Activated B cell treated with CpG ODN at 0.5 μM for 24 hours (primary cell): Measurements from ENCODE around the gene FLCN. TPM values are rescaled to one million over a fixed set of nuclear protein-coding genes. Genes with fewer than 3 reads are reported as not detected.
"Not testable (repeated sequence)": the region's sequence is repeated elsewhere in the genome, so short reads cannot be mapped to it uniquely, and the experiment has no call there.

ENCODE experiments used
- ATAC-seq: fragments of 200-7000 bp; cut with Tn5 transposase; one replicate; pipeline ENCODE4 v1.10.0; 2021; ENCODE audit warnings: low read depth, mild to moderate bottlenecking, moderate library complexity
- CTCF ChIA-PET: fragments of 350-600 bp; sonication (Branson Sonifier 250); formaldehyde crosslinking; loops from one replicate; lab custom pipeline; 2021; ENCODE audit warnings: antibody characterized with exemption; lab: Charles Lee
- POLR2A ChIA-PET: fragments of 350-600 bp; sonication (Branson Sonifier 250); formaldehyde crosslinking; loops from one replicate; lab custom pipeline; 2021; ENCODE audit warnings: antibody characterized with exemption; lab: Charles Lee
- DNase-seq: peaks from one replicate; pipeline ENCODE4 v3.0.0; 2022
- H3K27ac Mint-ChIP-seq: one replicate; pipeline ENCODE4 v1.8.0; 2020; ENCODE audit warnings: mixed read lengths
- H3K27me3 Mint-ChIP-seq: one replicate; pipeline ENCODE4 v1.8.0; 2021; ENCODE audit warnings: mixed read lengths
- H3K36me3 Mint-ChIP-seq: one replicate; pipeline ENCODE4 v1.8.0; 2021; ENCODE audit warnings: low read depth, mixed read lengths
- H3K4me1 Mint-ChIP-seq: one replicate; pipeline ENCODE4 v1.8.0; 2021; ENCODE audit warnings: mixed read lengths
- H3K4me3 Mint-ChIP-seq: one replicate; pipeline ENCODE4 v1.8.0; 2020; ENCODE audit warnings: mild to moderate bottlenecking, mixed read lengths
- H3K9me3 Mint-ChIP-seq: one replicate; pipeline ENCODE4 v1.8.0; 2020; ENCODE audit warnings: mixed read lengths
- CTCF ChIP-seq: fragments of 200-600 bp; IDR thresholded peaks from one replicate; pipeline ENCODE4 v1.8.0; 2022; ENCODE audit warnings: antibody characterized with exemption, mild to moderate bottlenecking
- intact Hi-C: fragments of 100-400 bp; cut with micrococcal nuclease; formaldehyde crosslinking; loops from one replicate; pipeline ENCODE4 v1.15.1; 2024
- total RNA-seq: library from RNA; stranded (reverse); gene quantifications from 2 replicates; pipeline ENCODE4 v1.2.3, GENCODE V29; 2022

FLCN gene
- total RNA-seq: 54.5 and 62.3 TPM in 2 replicates

DNA sequence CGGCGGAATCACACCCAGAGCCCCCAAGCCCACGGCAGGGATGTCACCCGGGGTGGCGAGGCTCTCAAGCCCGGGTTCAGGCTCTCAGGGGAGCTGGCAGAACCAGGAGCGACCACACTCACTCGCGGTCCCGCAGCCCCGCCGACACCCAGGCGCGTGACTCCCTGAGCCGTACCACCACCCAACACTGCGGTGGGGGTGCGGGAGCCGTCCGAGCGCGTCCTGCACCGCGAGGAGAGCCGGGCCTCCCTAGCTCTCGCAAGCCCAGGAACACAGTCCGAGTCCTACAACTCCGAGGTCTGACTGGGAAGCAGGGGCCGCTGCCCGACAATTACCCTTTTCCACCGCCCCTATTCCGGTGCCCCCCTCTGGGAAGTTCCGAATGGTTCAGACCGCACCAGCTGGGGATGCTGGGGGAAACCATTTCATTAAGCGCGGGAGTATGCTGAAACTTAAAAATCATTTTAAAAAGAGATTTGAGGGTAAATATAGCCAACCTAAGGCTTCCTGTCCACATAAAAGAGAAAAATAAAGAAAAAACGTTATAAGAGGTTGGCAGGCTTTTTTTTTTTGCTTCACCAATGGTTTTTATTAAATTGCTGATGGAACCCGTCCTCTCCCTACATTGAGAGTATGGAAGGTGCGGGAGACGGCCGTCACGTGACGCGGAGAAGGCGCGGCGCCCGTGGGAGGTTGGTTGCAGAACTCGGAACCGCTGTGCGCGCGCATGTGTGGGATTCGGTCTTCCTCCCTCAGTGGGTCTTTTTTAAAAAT is at the start of gene FLCN:
Gene FLCN, minus strand, starts transcription at position 143 of the 774 bp plus-strand sequence. CDS start 9,031 bp downstream, outside the sequence.
- Mint-ChIP-seq H3K4me1 (peaks cover 14% of the 10 kb centered on the region), H3K27me3 (no peaks in the 10 kb centered on the region), H3K9me3 (no peaks in the 10 kb centered on the region), H3K27ac (peak within 1 kb of the TSS; percentile 99), H3K4me3 (peak within 1 kb of the TSS; percentile 96), H3K36me3 (peaks cover 18% of the 10 kb centered on the region)
- peak; percentile 90 for ATAC-seq
- intact Hi-C loops: loop anchor here (1.0 to 10.0 kb wide), 7 partner anchors 31 to 354 kb away; partner anchors contain the start of genes COPS3, NT5M, PEMT and PLD6
- TF ChIP-seq CTCF: no peak
- ChIA-PET POLR2A (interaction anchor here (0.6 to 2.1 kb wide), 11 partner anchors 9 to 253 kb away, joined by 3 to 17 read pairs (median 3); partner anchors contain the start of gene COPS3), CTCF (interaction anchor here (0.7 kb wide), 1 partner anchor 44 kb away, joined by 3 read pairs; the partner anchor contains the start of gene COPS3)
- peak; percentile 89 for DNase-seq

DNA sequence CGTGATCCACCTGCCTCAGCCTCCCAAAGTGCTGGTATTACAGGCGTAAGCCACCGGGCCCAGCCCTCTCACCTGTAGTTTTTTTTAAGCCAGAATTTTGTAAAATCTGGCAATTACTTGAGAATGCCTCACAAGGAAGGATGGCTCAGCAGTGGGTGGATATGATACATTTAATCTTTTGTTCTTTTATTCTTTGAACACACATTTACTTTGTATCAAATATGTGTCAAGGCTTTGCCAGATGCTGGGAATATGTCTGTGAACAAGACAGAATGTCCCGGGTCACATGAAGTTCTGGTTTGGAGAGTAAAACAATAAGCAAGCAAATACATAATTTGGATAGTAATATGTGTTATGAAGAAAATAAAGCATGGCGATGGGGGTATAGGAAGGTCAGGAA is 49.0 kb upstream of the FLCN start:
- H3K27ac Mint-ChIP-seq: no peak overlapping the region
- no peak for DNase-seq
- ChIA-PET POLR2A (no interaction called here), CTCF (no interaction called here)
- no peaks in the 10 kb centered on the region for H3K27me3 Mint-ChIP-seq
- no peak overlapping the region for H3K4me3 Mint-ChIP-seq
- H3K36me3 Mint-ChIP-seq: peaks cover 2% of the 10 kb centered on the region
- peaks cover 11% of the 10 kb centered on the region for H3K4me1 Mint-ChIP-seq
- TF ChIP-seq CTCF: no peak
- no peak for ATAC-seq
- intact Hi-C loops: no loop called here
- H3K9me3 Mint-ChIP-seq: no peaks in the 10 kb centered on the region

GRCh38 chr17:17280613-17281549 is 43.9 kb upstream of the FLCN start, which contains the start of gene COPS3:
TSS of gene COPS3 (minus strand) at chr17:17281246. CDS start at chr17:17281186, 60 bp downstream.
- TF ChIP-seq CTCF: no peak
- H3K36me3 Mint-ChIP-seq: peaks cover 14% of the 10 kb centered on the region
- CTCF ChIA-PET: interaction anchor here (0.5 to 1.1 kb wide), 3 partner anchors 11 to 44 kb away, joined by 3 read pairs; partner anchors contain the start of gene FLCN
- no peaks in the 10 kb centered on the region for H3K9me3 Mint-ChIP-seq
- peak; percentile 95 for DNase-seq
- peaks cover 42% of the 10 kb centered on the region for H3K4me1 Mint-ChIP-seq
- peak; percentile 87 for ATAC-seq
- intact Hi-C loops: loop anchor here (1.0 to 5.0 kb wide), 8 partner anchors 19 to 980 kb away; partner anchors contain the start of genes DRC3, FLCN, MIEF2 and MPRIP
- peak within 1 kb of the TSS; percentile 89 for H3K27ac Mint-ChIP-seq
- H3K27me3 Mint-ChIP-seq: no peaks in the 10 kb centered on the region
- POLR2A ChIA-PET: interaction anchor here (0.6 to 2.3 kb wide), 9 partner anchors 25 to 1666 kb away, joined by 3 to 17 read pairs (median 3); partner anchors contain the start of gene FLCN
- peak within 1 kb of the TSS; percentile 80 for H3K4me3 Mint-ChIP-seq

DNA sequence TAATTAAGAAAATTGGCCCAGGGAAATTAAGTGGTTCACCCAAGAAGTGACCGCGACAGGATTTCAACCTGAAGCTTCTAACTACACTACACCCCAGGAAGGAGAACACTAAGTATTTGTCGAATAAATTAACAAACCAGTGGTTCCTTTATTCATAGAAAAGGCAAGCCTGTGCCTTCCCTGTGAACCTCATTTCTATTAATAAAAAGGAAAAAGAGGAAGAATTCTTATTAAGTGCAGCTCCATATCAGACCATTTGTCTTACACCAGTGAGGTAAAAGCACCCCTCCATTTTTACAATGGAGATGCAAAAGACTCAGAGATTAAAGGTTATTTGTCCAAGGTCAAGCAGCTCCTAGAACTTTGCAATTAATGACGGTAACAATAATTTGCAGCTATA is 42.3 kb upstream of the FLCN start:
- CTCF ChIA-PET: no interaction called here
- Mint-ChIP-seq H3K9me3 (no peaks in the 10 kb centered on the region), H3K27me3 (no peaks in the 10 kb centered on the region), H3K36me3 (peaks cover 22% of the 10 kb centered on the region), H3K4me1 (peaks cover 44% of the 10 kb centered on the region), H3K27ac (no peak overlapping the region), H3K4me3 (peak overlapping the region; percentile 80)
- ATAC-seq: no peak
- TF ChIP-seq CTCF: no peak
- intact Hi-C loops: no loop called here
- POLR2A ChIA-PET: interaction anchor here (1.5 kb wide), 1 partner anchor 22 kb away, joined by 3 read pairs; no protein-coding TSS in a partner anchor
- DNase-seq: no peak

GRCh38 chr17:17277431-17277830 is 40.5 kb upstream of the FLCN start:
- H3K4me3 Mint-ChIP-seq, POLR2A ChIA-PET, H3K27me3 Mint-ChIP-seq, intact Hi-C loops, CTCF ChIA-PET, ATAC-seq, H3K27ac Mint-ChIP-seq, H3K9me3 Mint-ChIP-seq, DNase-seq: not testable (repeated sequence)
- H3K36me3 Mint-ChIP-seq: peaks cover 39% of the 10 kb centered on the region
- H3K4me1 Mint-ChIP-seq: peaks cover 46% of the 10 kb centered on the region
